ENCODE measurements around the gene LARGE2.

Gene LARGE2

DNA sequence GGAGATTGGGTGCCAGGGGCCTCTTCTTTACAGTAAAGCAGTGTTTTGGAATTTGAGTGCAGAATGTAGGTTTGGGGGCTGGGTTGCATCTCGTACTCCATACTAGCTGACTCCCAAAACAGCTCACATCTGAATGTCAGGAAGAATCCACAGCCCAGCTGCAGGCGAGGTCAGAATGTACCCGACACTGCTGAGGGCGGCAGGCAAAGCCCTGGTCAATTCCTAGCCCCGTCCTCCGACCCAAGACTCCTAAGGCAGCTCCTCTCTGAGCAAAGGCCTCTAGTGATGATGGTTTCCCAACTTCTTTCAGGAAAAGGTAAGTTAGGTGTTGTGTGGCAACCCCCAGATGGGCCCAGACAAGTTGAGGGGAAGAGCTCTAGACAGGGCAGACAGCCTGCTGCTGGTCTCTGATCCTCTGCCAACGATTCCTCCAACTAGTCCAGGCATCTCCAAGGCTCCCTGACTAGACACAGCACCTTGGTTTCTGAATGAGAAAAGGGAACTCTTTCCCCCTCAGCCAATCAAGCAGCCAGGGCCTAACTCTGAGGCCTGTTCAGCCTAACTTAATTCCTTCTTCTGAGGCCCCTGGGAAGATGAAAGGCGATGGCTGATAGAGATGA, 8.6 kb downstream of the LARGE2 start:
- no peak for DNase-seq

DNA sequence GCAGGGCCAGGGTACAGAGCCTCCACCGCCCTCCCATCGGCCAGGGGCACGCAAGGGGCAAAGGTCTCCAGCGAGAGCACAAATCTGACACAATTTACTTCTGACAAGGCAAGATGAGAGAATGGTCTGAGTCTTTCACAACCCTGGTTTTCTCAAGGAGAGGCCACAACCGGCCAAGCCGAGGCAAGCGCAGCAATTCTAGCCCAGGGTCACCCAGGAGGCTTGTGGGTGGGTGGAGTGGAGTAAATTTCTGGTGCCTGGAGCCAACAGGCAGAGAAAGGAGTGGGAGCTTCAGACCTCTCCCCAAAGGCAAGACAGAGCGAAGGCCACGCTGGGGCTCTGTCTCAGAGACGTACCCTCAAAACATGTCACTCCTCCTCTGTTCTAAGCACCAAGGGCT, 9.3 kb downstream of the LARGE2 start:
- no peak for DNase-seq

- no peak for DNase-seq
Observed at GRCh38 chr11:45932217-45932616, 9.8 kb downstream of the LARGE2 start.

- DNase-seq: peak; percentile 63
Observed at GRCh38 chr11:45933131-45933831, 10.8 kb downstream of the LARGE2 start.

DNA sequence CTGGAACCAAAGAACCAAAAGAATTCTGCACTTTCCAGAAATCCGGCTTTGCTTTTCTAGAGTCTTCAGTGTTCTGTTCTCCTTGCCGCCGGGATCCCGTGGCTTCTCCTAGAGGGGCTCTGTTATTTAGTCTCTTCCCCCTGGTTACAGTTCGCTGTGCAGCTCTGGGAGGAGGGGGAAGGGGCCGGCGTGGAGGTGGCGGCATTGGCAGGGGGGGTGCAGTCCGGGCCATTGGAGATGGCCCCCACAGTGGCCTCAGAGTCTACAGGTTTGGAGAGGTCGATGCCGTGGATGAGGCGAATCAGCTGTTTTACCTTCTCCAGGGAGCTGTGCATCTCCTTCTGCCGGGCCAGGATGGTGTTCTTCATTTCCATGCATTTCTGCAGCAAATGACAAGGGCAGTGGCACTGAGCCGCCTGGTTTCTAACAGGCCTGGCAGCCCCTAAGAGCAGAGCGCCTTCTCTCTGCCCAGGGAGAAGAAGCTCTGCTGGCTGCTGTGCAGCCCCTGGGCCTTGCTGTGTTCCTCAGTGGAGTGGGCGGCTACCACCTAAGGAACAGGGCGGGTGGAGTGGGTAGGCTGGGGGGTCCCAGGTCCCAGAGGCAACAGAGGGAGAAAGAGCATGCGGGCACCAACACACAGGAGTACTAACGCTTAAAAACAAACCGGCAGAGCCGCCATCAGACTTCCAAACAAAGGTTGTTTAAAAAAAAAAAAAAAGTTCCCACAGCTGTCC, 11.6 kb downstream of the LARGE2 start:
- no peak for DNase-seq

DNA sequence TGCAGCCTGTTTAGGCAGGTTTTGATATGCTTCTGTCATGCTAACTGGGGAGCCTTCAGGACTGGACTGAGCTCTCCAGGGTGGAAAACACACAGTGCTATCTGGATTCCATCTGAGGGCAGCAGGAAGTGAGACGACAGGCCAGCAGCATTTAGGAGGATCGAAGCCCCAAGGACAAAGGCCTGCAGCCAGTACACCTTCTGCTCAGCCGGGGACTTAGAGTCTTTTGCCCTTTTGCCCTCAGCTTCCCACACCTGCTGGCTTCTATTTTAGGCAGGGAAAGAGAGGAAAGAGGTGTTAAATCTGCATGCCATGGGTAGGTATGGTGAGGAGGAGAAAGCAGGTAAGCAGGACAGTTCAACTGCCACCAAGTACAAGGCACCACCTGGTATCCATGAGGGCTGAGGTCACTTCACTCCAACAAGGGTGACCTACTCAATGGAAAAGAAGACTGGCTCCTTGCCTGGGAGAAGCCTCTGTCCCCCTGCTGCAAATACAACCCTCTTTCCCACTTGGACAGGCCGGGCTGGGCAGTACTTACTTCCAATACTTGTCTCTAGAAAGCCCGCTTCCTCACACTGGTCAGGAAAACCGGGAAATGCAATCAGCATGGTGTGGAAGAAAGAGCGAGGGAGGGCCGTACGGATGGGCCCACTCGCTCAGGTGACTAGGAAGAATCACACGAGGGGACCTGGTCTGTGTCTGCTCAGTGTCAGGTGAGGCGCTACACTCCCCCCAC, 12.3 kb downstream of the LARGE2 start:
- no peak for DNase-seq

GRCh38 chr11:45935349-45936064, 13.1 kb downstream of the LARGE2 start:
- no peak for DNase-seq

DNA sequence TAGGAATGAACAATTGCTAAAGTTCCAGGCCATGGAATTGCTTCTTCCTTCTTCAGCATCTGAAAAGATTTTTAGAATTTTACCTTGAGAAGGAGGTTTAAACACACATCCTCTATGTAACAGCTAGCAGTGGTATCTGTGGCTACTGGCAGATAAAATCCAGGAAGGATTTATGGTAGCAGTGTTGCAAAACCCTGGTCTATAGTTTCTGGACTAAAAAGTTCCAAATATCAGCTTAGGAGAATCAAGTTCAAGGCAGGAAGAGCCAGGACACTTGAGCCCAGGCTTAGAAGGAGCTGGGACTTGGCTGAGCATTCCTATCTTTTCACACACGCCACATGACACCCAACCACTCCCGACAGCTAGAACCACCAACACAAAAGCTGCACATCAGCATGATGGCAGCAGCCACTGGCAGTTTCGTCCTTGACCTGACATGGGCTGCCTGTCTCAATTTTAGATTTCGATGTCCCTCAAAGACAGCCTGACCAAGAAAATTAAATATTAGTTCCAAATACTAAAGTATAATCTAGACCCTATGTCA, 14.1 kb downstream of the LARGE2 start:
- DNase-seq: no peak

GRCh38 chr11:45937916-45938315, 15.5 kb downstream of the LARGE2 start:
- no peak for DNase-seq

DNA sequence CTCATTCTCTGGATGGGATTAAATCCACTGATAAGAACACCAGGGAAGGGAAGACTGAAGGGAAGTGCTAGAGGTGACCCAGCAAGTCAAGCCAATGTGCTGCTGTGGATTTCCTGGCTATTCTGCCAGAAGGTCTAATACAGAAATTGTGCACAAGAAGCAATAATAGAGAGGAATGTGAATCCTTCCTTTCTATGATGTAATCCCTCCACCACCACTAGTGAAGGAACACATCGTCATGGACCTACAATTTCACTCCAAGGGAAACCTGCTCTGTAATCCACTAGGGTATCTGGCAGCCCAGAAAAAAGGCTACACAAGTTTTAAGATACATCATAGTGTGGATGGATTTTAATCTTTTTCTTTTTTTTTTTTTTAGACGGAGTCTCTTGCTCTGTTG, 17.4 kb downstream of the LARGE2 start:
- peak; percentile 11 for DNase-seq

- no peak for DNase-seq
Observed at GRCh38 chr11:45941285-45941684, 18.8 kb downstream of the LARGE2 start.

- DNase-seq: no peak
Observed at GRCh38 chr11:45942381-45942780, 19.9 kb downstream of the LARGE2 start.

DNA sequence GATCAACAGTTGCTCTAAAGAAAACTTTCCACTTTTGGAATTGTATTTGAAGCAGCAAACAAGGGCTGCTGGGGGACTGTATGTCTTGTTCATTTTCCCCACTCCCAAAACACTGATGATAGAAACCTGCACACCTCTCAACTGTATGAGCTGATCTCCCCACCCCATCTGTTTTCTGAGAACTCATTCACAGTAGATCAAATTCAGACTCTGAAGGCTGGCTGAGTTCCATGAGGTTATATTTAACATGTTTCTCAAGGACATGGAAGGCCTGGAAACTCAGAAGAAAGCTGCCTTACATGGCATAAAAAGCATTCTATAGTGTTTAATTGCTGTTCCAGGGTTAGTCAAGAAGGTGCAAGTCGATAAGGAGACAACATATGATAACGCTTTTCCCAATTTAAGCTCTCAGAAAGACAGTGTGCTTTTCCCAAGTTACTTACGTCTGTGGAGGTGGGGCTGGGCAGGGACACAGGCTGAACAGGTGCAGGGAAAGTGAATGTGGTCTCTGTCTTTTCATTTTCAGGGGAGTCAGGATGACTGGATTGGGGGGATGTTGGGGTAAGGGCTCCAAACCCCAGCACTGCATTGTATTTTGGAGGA, 23.0 kb downstream of the LARGE2 start:
- no peak for DNase-seq

DNA sequence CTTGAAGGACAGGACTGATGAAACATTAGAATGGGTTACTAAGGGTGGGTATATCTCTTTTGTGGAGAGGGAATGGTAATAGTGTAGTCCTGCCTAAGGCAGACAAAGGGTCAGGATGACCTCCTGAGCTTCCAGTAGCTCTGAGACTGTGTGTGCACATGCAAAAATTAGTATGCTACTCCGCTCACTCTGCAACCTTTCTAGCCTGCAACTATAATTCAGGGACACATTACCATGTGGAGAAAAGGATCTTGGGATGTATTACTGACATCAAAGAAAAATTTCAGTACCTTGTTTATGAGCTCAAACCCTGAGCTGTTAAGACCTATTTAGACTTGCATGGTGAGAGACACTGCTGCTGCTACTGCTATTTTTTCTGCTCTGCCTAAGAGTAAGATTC, 25.4 kb downstream of the LARGE2 start:
- no peak for DNase-seq

DNA sequence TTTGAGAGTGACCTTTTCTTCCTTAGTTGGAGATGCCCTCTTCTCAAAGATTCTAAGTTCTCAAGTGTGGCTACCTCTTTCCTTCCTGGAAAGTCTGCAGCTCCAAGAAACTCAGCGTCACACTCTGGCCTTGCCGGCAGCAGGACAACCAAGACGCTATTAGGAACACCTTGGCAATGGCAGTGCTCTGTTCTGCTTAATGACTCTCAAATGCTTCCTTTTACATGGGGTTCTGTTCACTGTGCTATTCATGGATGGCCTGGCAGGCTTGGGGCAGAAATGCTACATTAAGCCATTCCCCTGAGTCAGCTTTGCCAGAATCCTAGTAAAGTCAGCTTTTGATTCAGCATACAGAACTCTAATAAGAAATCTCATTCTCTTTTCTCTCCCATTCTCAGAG, 25.9 kb downstream of the LARGE2 start:
- no peak for DNase-seq

- no peak for DNase-seq
Observed at GRCh38 chr11:45949992-45950407, 27.5 kb downstream of the LARGE2 start.

DNA sequence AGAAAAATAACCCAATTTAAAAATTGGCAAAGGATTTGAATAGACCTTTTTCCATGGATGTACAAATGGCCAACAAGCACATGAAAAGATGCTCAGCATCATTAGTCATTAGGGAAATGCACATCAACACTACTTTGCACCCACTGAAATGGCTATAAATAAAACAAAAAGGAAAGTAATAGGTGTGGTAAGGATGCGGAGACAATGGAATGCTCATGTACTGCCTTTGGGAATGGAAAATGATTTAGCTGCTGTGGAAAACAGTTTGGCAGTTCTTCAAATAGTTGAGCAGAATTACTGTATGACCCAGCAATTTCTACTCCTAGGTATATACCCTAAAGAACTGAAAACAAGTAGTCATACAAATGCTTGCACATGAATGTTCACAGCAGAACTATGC, 37.4 kb downstream of the LARGE2 start:
- peak; percentile 87 for DNase-seq

GRCh38 chr11:45960387-45961095, 38.1 kb downstream of the LARGE2 start:
- DNase-seq: no peak

DNA sequence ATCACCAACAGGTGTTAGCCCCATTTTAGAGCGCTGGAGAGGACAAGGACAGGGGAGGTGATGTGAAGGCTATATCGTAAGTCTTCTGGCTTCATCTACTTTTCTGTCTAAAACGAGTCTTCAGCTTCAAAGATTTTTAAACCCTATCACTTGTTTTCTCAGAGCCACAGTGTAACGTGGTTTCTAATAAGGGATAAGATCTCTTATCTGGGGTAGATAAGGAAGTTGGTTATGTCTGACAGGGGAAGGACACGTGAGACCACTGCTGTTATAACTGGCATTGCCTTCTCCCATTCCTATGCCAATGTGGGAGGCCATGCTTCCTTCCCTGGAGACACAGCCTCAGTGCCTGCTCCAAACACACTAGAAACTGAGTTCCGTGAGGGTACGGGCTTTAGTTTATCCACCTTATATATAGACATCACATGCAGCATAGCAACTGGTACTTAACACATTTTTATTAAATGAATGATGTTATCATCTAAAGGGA, 39.3 kb downstream of the LARGE2 start:
- DNase-seq: no peak

DNA sequence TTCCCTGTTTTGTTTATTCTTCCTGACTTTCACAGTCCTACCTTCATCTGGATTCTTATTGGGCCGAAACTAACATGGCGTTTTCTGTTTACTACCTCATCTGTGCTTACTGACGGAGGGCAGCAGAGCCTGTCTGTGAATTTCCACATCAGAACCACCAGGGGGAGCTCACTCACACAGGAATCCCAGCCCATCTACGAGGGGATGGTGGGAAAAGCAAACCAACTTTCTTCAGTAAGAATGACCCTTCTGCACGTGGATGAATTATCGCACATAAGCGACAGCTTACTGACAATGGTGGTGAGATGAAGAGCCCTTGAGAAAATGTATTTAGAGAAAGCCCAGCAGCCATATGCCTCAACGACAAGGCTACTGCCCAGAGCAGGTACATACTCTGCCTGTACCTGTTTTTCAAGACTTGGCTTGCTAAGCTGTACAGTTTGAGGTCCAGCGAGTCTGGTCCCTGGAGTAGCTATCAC, 42.5 kb downstream of the LARGE2 start:
- peak; percentile 75 for DNase-seq

DNA sequence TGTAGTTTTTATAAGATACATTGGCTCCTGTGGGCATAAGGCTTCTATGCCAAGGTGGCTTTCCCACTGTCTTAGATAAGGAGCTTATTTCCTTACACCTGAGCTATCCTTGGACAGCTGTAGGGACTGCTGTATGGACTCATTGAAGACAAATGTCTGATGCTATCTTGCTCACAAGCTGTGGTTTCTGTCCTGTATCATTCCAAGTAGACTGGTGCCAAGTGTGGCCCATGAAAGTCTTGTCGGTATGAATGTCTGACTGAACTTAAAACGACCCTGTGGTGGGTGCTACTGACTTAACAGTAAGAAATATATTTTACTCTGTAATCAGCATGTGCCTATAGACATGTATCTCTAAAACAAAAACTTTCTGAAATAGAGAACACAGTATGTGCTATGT, 45.0 kb downstream of the LARGE2 start:
- no peak for DNase-seq

All from fibroblast of skin of right biceps (primary cell).